H1 (cell line): Measurements from ENCODE around the gene AGAP1. TPM values are rescaled to one million over a fixed set of nuclear protein-coding genes. Genes with fewer than 3 reads are reported as not detected.

Experiments used
- CTCF ChIA-PET: fragments of 300-600 bp; sonication (Branson Sonifier 250); formaldehyde crosslinking; loops from one replicate; lab custom pipeline; 2021; ENCODE audit not compliant: partially characterized antibody; lab: Charles Lee
- POLR2A ChIA-PET: fragments of 300-600 bp; sonication (Branson Sonifier 250); formaldehyde crosslinking; loops from one replicate; lab custom pipeline; 2021; ENCODE audit warnings: inconsistent platforms; ENCODE audit not compliant: partially characterized antibody; lab: Charles Lee
- DNase-seq, 2 experiments: peaks; one replicate each; pipeline versions ENCODE4 v3.0.0 to v3.0.0-alpha.2; 2010 to 2022; ENCODE audit warnings: low spot score in 2 of 2, low read depth in 1 of 2, mixed read lengths in 1 of 2
- FAIRE-seq: peaks from 2 replicates; lab custom pipeline; 2011; peaks lifted over from hg19 to GRCh38; lab: Jason Lieb, UNC
- H2AFZ ChIP-seq: 2 replicates; pipeline ENCODE4 v1.8.1; 2012; ENCODE audit warnings: low read length, inconsistent platforms
- H2AK5ac ChIP-seq: 2 replicates; pipeline ENCODE4 v1.6.1; 2013; ENCODE audit warnings: low read depth, low read length
- H2BK120ac ChIP-seq: replicated peaks from 2 replicates; pipeline ENCODE3; 2013; ENCODE audit warnings: low read depth, low read length, inconsistent platforms
- H2BK12ac ChIP-seq: 2 replicates; pipeline ENCODE4 v1.6.1; 2013; ENCODE audit warnings: low read depth, low read length
- H2BK15ac ChIP-seq: 2 replicates; pipeline ENCODE4 v1.6.1; 2013; ENCODE audit warnings: low read length
- H2BK20ac ChIP-seq: 2 replicates; pipeline ENCODE4 v1.6.1; 2013; ENCODE audit warnings: low read length
- H2BK5ac ChIP-seq: 2 replicates; pipeline ENCODE4 v1.6.1; 2013; ENCODE audit warnings: low read depth, low read length
- H3K14ac ChIP-seq: 2 replicates; pipeline ENCODE4 v1.6.1; 2013; ENCODE audit warnings: inconsistent platforms; ENCODE audit not compliant: insufficient read length
- H3K18ac ChIP-seq: 2 replicates; pipeline ENCODE4 v1.6.1; 2013; ENCODE audit warnings: low read length; ENCODE audit errors: extremely low read depth
- H3K23ac ChIP-seq: 2 replicates; pipeline ENCODE4 v1.6.1; 2013; ENCODE audit warnings: inconsistent platforms; ENCODE audit not compliant: insufficient read length
- H3K23me2 ChIP-seq: 2 replicates; pipeline ENCODE4 v1.6.1; 2013; ENCODE audit warnings: low read depth, low read length
- H3K27ac ChIP-seq: 2 replicates; pipeline ENCODE4 v1.6.1; 2011; ENCODE audit warnings: low read depth, low read length, inconsistent platforms
- H3K27me3 ChIP-seq, 4 experiments: replicated peaks in 1 of 4; 1 replicate in 1 of 4; 2 replicates in 3 of 4; pipeline versions ENCODE4 v1.6.1 to v1.8.1; 2011 to 2013; ENCODE audit warnings: low read length in 3 of 4, mild to moderate bottlenecking in 3 of 4, inconsistent platforms in 2 of 4, mixed read lengths in 2 of 4, moderate library complexity in 1 of 4; ENCODE audit not compliant: control insufficient read depth in 3 of 4, insufficient read depth in 3 of 4; ENCODE audit errors: extremely low read depth in 1 of 4
- H3K36me3 ChIP-seq, 4 experiments: 2 replicates each; pipeline versions ENCODE4 v1.6.1 to v1.8.1; 2011 to 2013; ENCODE audit warnings: mild to moderate bottlenecking in 4 of 4, low read length in 3 of 4, moderate library complexity in 2 of 4, control low read depth in 1 of 4, inconsistent platforms in 1 of 4; ENCODE audit not compliant: insufficient read depth in 4 of 4, control insufficient read depth in 2 of 4
- H3K4ac ChIP-seq: replicated peaks from 2 replicates; pipeline ENCODE3; 2013; ENCODE audit warnings: low read length, low read depth, mixed read lengths, inconsistent platforms; ENCODE audit not compliant: insufficient read length
- H3K4me1 ChIP-seq, 4 experiments: replicated peaks in 1 of 4; 1 replicate in 1 of 4; 2 replicates in 3 of 4; pipeline versions ENCODE4 v1.6.1 to v1.8.1; 2011 to 2013; ENCODE audit warnings: low read length in 3 of 4, inconsistent platforms in 2 of 4, mixed read lengths in 1 of 4; ENCODE audit not compliant: insufficient read depth in 4 of 4, control insufficient read depth in 3 of 4
- H3K4me2 ChIP-seq, 2 experiments: 2 replicates each; pipeline versions ENCODE4 v1.6.1 to v1.8.1; 2011 to 2013; ENCODE audit warnings: low read depth in 2 of 2, low read length in 2 of 2, control low read depth in 1 of 2, inconsistent platforms in 1 of 2, mild to moderate bottlenecking in 1 of 2; ENCODE audit not compliant: insufficient read depth in 1 of 2
- H3K4me3 ChIP-seq, 4 experiments: fragments of 200-600, 300-600 bp in 1 of 4; sonication (generic), shearing (Covaris generic), sonication (Bioruptor Twin) in 1 of 4; 2 replicates each; pipeline versions ENCODE4 v1.5.1 to v1.8.1; 2011 to 2016; ENCODE audit warnings: low read length in 4 of 4, low read depth in 3 of 4, control low read depth in 2 of 4, inconsistent platforms in 2 of 4, mild to moderate bottlenecking in 2 of 4, mixed read lengths in 1 of 4, moderate library complexity in 1 of 4; ENCODE audit not compliant: insufficient read depth in 2 of 4; ENCODE audit errors: extremely low read depth in 1 of 4
- H3K56ac ChIP-seq: replicated peaks from 2 replicates; pipeline ENCODE3; 2013; ENCODE audit warnings: low read depth, mild to moderate bottlenecking, mixed read lengths, low read length, inconsistent platforms; ENCODE audit not compliant: insufficient read length
- H3K79me1 ChIP-seq: 2 replicates; pipeline ENCODE4 v1.6.1; 2013; ENCODE audit warnings: low read depth, low read length, control low read depth
- H3K79me2 ChIP-seq, 2 experiments: 2 replicates each; pipeline versions ENCODE4 v1.6.1 to v1.8.1; 2012 to 2013; ENCODE audit warnings: low read length in 2 of 2, mild to moderate bottlenecking in 2 of 2, inconsistent platforms in 1 of 2; ENCODE audit not compliant: insufficient read depth in 2 of 2, control insufficient read depth in 1 of 2
- H3K9ac ChIP-seq, 4 experiments: replicated peaks in 1 of 4; 1 replicate in 1 of 4; 2 replicates in 3 of 4; pipeline versions ENCODE4 v1.6.1 to v1.8.1; 2011 to 2013; ENCODE audit warnings: low read depth in 3 of 4, low read length in 3 of 4, control low read depth in 2 of 4, mild to moderate bottlenecking in 2 of 4, moderate library complexity in 2 of 4, inconsistent platforms in 1 of 4; ENCODE audit errors: extremely low read depth in 1 of 4
- H3K9me3 ChIP-seq, 2 experiments: 2 replicates each; pipeline versions ENCODE4 v1.6.1 to v1.8.1; 2012 to 2013; ENCODE audit warnings: mild to moderate bottlenecking in 2 of 2, moderate library complexity in 2 of 2, control low read depth in 1 of 2, inconsistent platforms in 1 of 2, low read depth in 1 of 2, low read length in 1 of 2, mixed read lengths in 1 of 2; ENCODE audit not compliant: insufficient read depth in 2 of 2
- H4K20me1 ChIP-seq, 2 experiments: replicated peaks in 1 of 2; 2 replicates each; pipeline versions ENCODE3 to v1.8.1; 2011 to 2013; ENCODE audit warnings: inconsistent platforms in 2 of 2, low read length in 2 of 2, mild to moderate bottlenecking in 1 of 2; ENCODE audit not compliant: insufficient read depth in 2 of 2, control insufficient read depth in 1 of 2
- H4K5ac ChIP-seq: 2 replicates; pipeline ENCODE4 v1.6.1; 2013; ENCODE audit warnings: low read length, low read depth, mixed read lengths, inconsistent platforms; ENCODE audit not compliant: insufficient read length
- H4K8ac ChIP-seq: 2 replicates; pipeline ENCODE4 v1.8.0; 2013; ENCODE audit warnings: mild to moderate bottlenecking, moderate library complexity, low read length, inconsistent platforms; ENCODE audit not compliant: insufficient read depth; ENCODE audit errors: extremely low read depth
- H4K91ac ChIP-seq: replicated peaks from 2 replicates; pipeline ENCODE3; 2013; ENCODE audit warnings: low read length, mixed read lengths, inconsistent platforms; ENCODE audit not compliant: insufficient read length
- YY1 ChIP-seq: IDR thresholded peaks from 2 replicates; pipeline ENCODE4 v1.6.1; 2011; ENCODE audit warnings: low read depth, mild to moderate bottlenecking, low read length
- WGBS, 2 experiments: shearing (Covaris generic) in 1 of 2; methylation state at CpG; one replicate each; pipeline versions ENCODE4 v1.1.6 to v1.1.7; 2013 to 2015; ENCODE audit warnings: low lambda C conversion rate in 2 of 2, mixed read lengths in 2 of 2, inconsistent platforms in 1 of 2, low coverage in 1 of 2, missing lambda C conversion rate in 1 of 2; ENCODE audit not compliant: insufficient replicate concordance in 2 of 2, insufficient coverage in 1 of 2, insufficient read length in 1 of 2; ENCODE audit errors: extremely low coverage in 1 of 2, missing lambda C conversion rate in 1 of 2; 5-methylcytosine and 5-hydroxymethylcytosine counted together
- polyA plus RNA-seq, 7 experiments: library from polyadenylated mRNA; depleted of rRNA in 3 of 7; stranded (reverse) in 5 of 7; unstranded in 2 of 7; fragments of >200 nt in 5 of 7; fragments of 200-250 nt in 2 of 7; gene quantifications; 1 replicate in 5 of 7; 2 replicates in 1 of 7; 4 replicates in 1 of 7; pipeline versions ENCODE4 v1.2.1 to v1.2.3, GENCODE V29; 2011 to 2013; ENCODE audit warnings: missing spikeins in 2 of 7, mixed read lengths in 2 of 7
- total RNA-seq: library from RNA; stranded (reverse); fragmentation: NEBNext Ultra II Directional; extraction: Animal tissue kit (Norgen Biotek cat#: 25700); gene quantifications from 2 replicates; pipeline ENCODE4 v1.2.1, GENCODE V29; 2021

The AGAP1 gene
- total and polyA plus RNA-seq, 2 of the 8 experiments (the other 6 are each of a cell fraction or from before 2014, with no cell fraction given), result 18.1 to 39.4 TPM

DNA sequence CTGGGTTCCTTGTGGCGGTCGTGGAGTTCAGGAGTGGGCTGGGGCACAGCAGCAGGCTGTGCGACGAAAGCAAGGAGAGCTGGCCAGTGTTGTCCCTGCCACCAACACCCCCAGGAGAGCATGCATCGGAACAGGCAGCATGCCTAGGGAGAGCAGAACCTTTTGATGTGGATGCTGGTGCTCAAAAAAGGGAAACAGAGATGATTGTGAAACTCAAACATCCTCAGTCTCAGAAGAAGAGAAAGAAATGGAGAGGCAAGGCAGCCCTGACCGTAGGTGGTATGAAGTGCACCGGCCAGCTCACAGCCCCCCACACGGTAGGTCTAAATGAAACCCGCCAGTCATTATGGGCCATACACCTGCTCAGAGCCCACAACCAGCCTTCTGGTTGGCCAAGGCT is 420.9 kb downstream of the AGAP1 start:
- WGBS, 2 experiments, result 98% methylated on average over 9 of the region's 9 CpGs; no CpG with 5 or more reads in 1 of the 2 experiments
- Histone ChIP-seq H3K9ac (no peak overlapping the region), H4K20me1 (no peaks in the 10 kb centered on the region), H3K4ac (no peak overlapping the region), H3K4me2 (no peak overlapping the region), H3K56ac (no peak overlapping the region), H4K91ac (no peak overlapping the region), H3K23ac (no peak overlapping the region), H2BK5ac (no peak overlapping the region), H2BK120ac (no peak overlapping the region), H2BK20ac (no peak overlapping the region), H3K79me2 (no peaks in the 10 kb centered on the region), H3K4me1 (no peaks in the 10 kb centered on the region), H2BK12ac (no peak overlapping the region), H4K8ac (no peak overlapping the region), H3K18ac (no peak overlapping the region), H3K4me3 (no peak overlapping the region), H3K36me3 (no peaks in the 10 kb centered on the region), H3K27ac (no peak overlapping the region), H3K14ac (no peak overlapping the region), H3K23me2 (no peaks in the 10 kb centered on the region), H4K5ac (no peak overlapping the region), H2AK5ac (no peak overlapping the region), H3K79me1 (no peaks in the 10 kb centered on the region), H2AFZ (no peak overlapping the region), H2BK15ac (no peak overlapping the region), H3K27me3 (no peaks in the 10 kb centered on the region), H3K9me3 (no peaks in the 10 kb centered on the region)
- CTCF ChIA-PET, result no interaction called here
- no peak for FAIRE-seq
- TF ChIP-seq YY1, result no peak
- DNase-seq, result no peak
- POLR2A ChIA-PET, result no interaction called here
